H1 (cell line): ENCODE measurements around the gene CAMKK2. TPM values are rescaled to one million over a fixed set of nuclear protein-coding genes. Genes with fewer than 3 reads are reported as not detected.

Experiments used
- CTCF ChIA-PET: fragments of 300-600 bp; sonication (Branson Sonifier 250); formaldehyde crosslinking; loops from one replicate; lab custom pipeline; 2021; ENCODE audit not compliant: partially characterized antibody; lab: Charles Lee
- POLR2A ChIA-PET: fragments of 300-600 bp; sonication (Branson Sonifier 250); formaldehyde crosslinking; loops from one replicate; lab custom pipeline; 2021; ENCODE audit warnings: inconsistent platforms; ENCODE audit not compliant: partially characterized antibody; lab: Charles Lee
- DNase-seq, 2 experiments: peaks; one replicate each; pipeline versions ENCODE4 v3.0.0 to v3.0.0-alpha.2; 2010 to 2022; ENCODE audit warnings: low spot score in 2 of 2, low read depth in 1 of 2, mixed read lengths in 1 of 2
- FAIRE-seq: peaks from 2 replicates; lab custom pipeline; 2011; peaks lifted over from hg19 to GRCh38; lab: Jason Lieb, UNC
- H2AFZ ChIP-seq: 2 replicates; pipeline ENCODE4 v1.8.1; 2012; ENCODE audit warnings: low read length, inconsistent platforms
- H2AK5ac ChIP-seq: 2 replicates; pipeline ENCODE4 v1.6.1; 2013; ENCODE audit warnings: low read depth, low read length
- H2BK120ac ChIP-seq: replicated peaks from 2 replicates; pipeline ENCODE3; 2013; ENCODE audit warnings: low read depth, low read length, inconsistent platforms
- H2BK12ac ChIP-seq: 2 replicates; pipeline ENCODE4 v1.6.1; 2013; ENCODE audit warnings: low read depth, low read length
- H2BK15ac ChIP-seq: 2 replicates; pipeline ENCODE4 v1.6.1; 2013; ENCODE audit warnings: low read length
- H2BK20ac ChIP-seq: 2 replicates; pipeline ENCODE4 v1.6.1; 2013; ENCODE audit warnings: low read length
- H2BK5ac ChIP-seq: 2 replicates; pipeline ENCODE4 v1.6.1; 2013; ENCODE audit warnings: low read depth, low read length
- H3K14ac ChIP-seq: 2 replicates; pipeline ENCODE4 v1.6.1; 2013; ENCODE audit warnings: inconsistent platforms; ENCODE audit not compliant: insufficient read length
- H3K18ac ChIP-seq: 2 replicates; pipeline ENCODE4 v1.6.1; 2013; ENCODE audit warnings: low read length; ENCODE audit errors: extremely low read depth
- H3K23ac ChIP-seq: 2 replicates; pipeline ENCODE4 v1.6.1; 2013; ENCODE audit warnings: inconsistent platforms; ENCODE audit not compliant: insufficient read length
- H3K23me2 ChIP-seq: 2 replicates; pipeline ENCODE4 v1.6.1; 2013; ENCODE audit warnings: low read depth, low read length
- H3K27ac ChIP-seq: 2 replicates; pipeline ENCODE4 v1.6.1; 2011; ENCODE audit warnings: low read depth, low read length, inconsistent platforms
- H3K27me3 ChIP-seq, 4 experiments: replicated peaks in 1 of 4; 1 replicate in 1 of 4; 2 replicates in 3 of 4; pipeline versions ENCODE4 v1.6.1 to v1.8.1; 2011 to 2013; ENCODE audit warnings: low read length in 3 of 4, mild to moderate bottlenecking in 3 of 4, inconsistent platforms in 2 of 4, mixed read lengths in 2 of 4, moderate library complexity in 1 of 4; ENCODE audit not compliant: control insufficient read depth in 3 of 4, insufficient read depth in 3 of 4; ENCODE audit errors: extremely low read depth in 1 of 4
- H3K36me3 ChIP-seq, 4 experiments: 2 replicates each; pipeline versions ENCODE4 v1.6.1 to v1.8.1; 2011 to 2013; ENCODE audit warnings: mild to moderate bottlenecking in 4 of 4, low read length in 3 of 4, moderate library complexity in 2 of 4, control low read depth in 1 of 4, inconsistent platforms in 1 of 4; ENCODE audit not compliant: insufficient read depth in 4 of 4, control insufficient read depth in 2 of 4
- H3K4ac ChIP-seq: replicated peaks from 2 replicates; pipeline ENCODE3; 2013; ENCODE audit warnings: low read length, low read depth, mixed read lengths, inconsistent platforms; ENCODE audit not compliant: insufficient read length
- H3K4me1 ChIP-seq, 4 experiments: replicated peaks in 1 of 4; 1 replicate in 1 of 4; 2 replicates in 3 of 4; pipeline versions ENCODE4 v1.6.1 to v1.8.1; 2011 to 2013; ENCODE audit warnings: low read length in 3 of 4, inconsistent platforms in 2 of 4, mixed read lengths in 1 of 4; ENCODE audit not compliant: insufficient read depth in 4 of 4, control insufficient read depth in 3 of 4
- H3K4me2 ChIP-seq, 2 experiments: 2 replicates each; pipeline versions ENCODE4 v1.6.1 to v1.8.1; 2011 to 2013; ENCODE audit warnings: low read depth in 2 of 2, low read length in 2 of 2, control low read depth in 1 of 2, inconsistent platforms in 1 of 2, mild to moderate bottlenecking in 1 of 2; ENCODE audit not compliant: insufficient read depth in 1 of 2
- H3K4me3 ChIP-seq, 4 experiments: fragments of 200-600, 300-600 bp in 1 of 4; sonication (generic), shearing (Covaris generic), sonication (Bioruptor Twin) in 1 of 4; 2 replicates each; pipeline versions ENCODE4 v1.5.1 to v1.8.1; 2011 to 2016; ENCODE audit warnings: low read length in 4 of 4, low read depth in 3 of 4, control low read depth in 2 of 4, inconsistent platforms in 2 of 4, mild to moderate bottlenecking in 2 of 4, mixed read lengths in 1 of 4, moderate library complexity in 1 of 4; ENCODE audit not compliant: insufficient read depth in 2 of 4; ENCODE audit errors: extremely low read depth in 1 of 4
- H3K56ac ChIP-seq: replicated peaks from 2 replicates; pipeline ENCODE3; 2013; ENCODE audit warnings: low read depth, mild to moderate bottlenecking, mixed read lengths, low read length, inconsistent platforms; ENCODE audit not compliant: insufficient read length
- H3K79me1 ChIP-seq: 2 replicates; pipeline ENCODE4 v1.6.1; 2013; ENCODE audit warnings: low read depth, low read length, control low read depth
- H3K79me2 ChIP-seq, 2 experiments: 2 replicates each; pipeline versions ENCODE4 v1.6.1 to v1.8.1; 2012 to 2013; ENCODE audit warnings: low read length in 2 of 2, mild to moderate bottlenecking in 2 of 2, inconsistent platforms in 1 of 2; ENCODE audit not compliant: insufficient read depth in 2 of 2, control insufficient read depth in 1 of 2
- H3K9ac ChIP-seq, 4 experiments: replicated peaks in 1 of 4; 1 replicate in 1 of 4; 2 replicates in 3 of 4; pipeline versions ENCODE4 v1.6.1 to v1.8.1; 2011 to 2013; ENCODE audit warnings: low read depth in 3 of 4, low read length in 3 of 4, control low read depth in 2 of 4, mild to moderate bottlenecking in 2 of 4, moderate library complexity in 2 of 4, inconsistent platforms in 1 of 4; ENCODE audit errors: extremely low read depth in 1 of 4
- H3K9me3 ChIP-seq, 2 experiments: 2 replicates each; pipeline versions ENCODE4 v1.6.1 to v1.8.1; 2012 to 2013; ENCODE audit warnings: mild to moderate bottlenecking in 2 of 2, moderate library complexity in 2 of 2, control low read depth in 1 of 2, inconsistent platforms in 1 of 2, low read depth in 1 of 2, low read length in 1 of 2, mixed read lengths in 1 of 2; ENCODE audit not compliant: insufficient read depth in 2 of 2
- H4K20me1 ChIP-seq, 2 experiments: replicated peaks in 1 of 2; 2 replicates each; pipeline versions ENCODE3 to v1.8.1; 2011 to 2013; ENCODE audit warnings: inconsistent platforms in 2 of 2, low read length in 2 of 2, mild to moderate bottlenecking in 1 of 2; ENCODE audit not compliant: insufficient read depth in 2 of 2, control insufficient read depth in 1 of 2
- H4K5ac ChIP-seq: 2 replicates; pipeline ENCODE4 v1.6.1; 2013; ENCODE audit warnings: low read length, low read depth, mixed read lengths, inconsistent platforms; ENCODE audit not compliant: insufficient read length
- H4K8ac ChIP-seq: 2 replicates; pipeline ENCODE4 v1.8.0; 2013; ENCODE audit warnings: mild to moderate bottlenecking, moderate library complexity, low read length, inconsistent platforms; ENCODE audit not compliant: insufficient read depth; ENCODE audit errors: extremely low read depth
- H4K91ac ChIP-seq: replicated peaks from 2 replicates; pipeline ENCODE3; 2013; ENCODE audit warnings: low read length, mixed read lengths, inconsistent platforms; ENCODE audit not compliant: insufficient read length
- ASH2L ChIP-seq: fragments of 200-600, 300-600 bp; sonication (generic); IDR thresholded peaks from one replicate; pipeline ENCODE4 v1.7.1; 2017; ENCODE audit warnings: low read length
- RFX5 ChIP-seq: IDR thresholded peaks from 2 replicates; pipeline ENCODE4 v1.6.1; 2011; ENCODE audit warnings: low read depth, low read length, improper control_type of control experiment, borderline replicate concordance
- SP2 ChIP-seq: IDR thresholded peaks from 2 replicates; pipeline ENCODE4 v1.6.1; 2012; ENCODE audit warnings: mild to moderate bottlenecking, low read length, inconsistent platforms
- WGBS, 2 experiments: shearing (Covaris generic) in 1 of 2; methylation state at CpG; one replicate each; pipeline versions ENCODE4 v1.1.6 to v1.1.7; 2013 to 2015; ENCODE audit warnings: low lambda C conversion rate in 2 of 2, mixed read lengths in 2 of 2, inconsistent platforms in 1 of 2, low coverage in 1 of 2, missing lambda C conversion rate in 1 of 2; ENCODE audit not compliant: insufficient replicate concordance in 2 of 2, insufficient coverage in 1 of 2, insufficient read length in 1 of 2; ENCODE audit errors: extremely low coverage in 1 of 2, missing lambda C conversion rate in 1 of 2; 5-methylcytosine and 5-hydroxymethylcytosine counted together
- polyA plus RNA-seq, 7 experiments: library from polyadenylated mRNA; depleted of rRNA in 3 of 7; stranded (reverse) in 5 of 7; unstranded in 2 of 7; fragments of >200 nt in 5 of 7; fragments of 200-250 nt in 2 of 7; gene quantifications; 1 replicate in 5 of 7; 2 replicates in 1 of 7; 4 replicates in 1 of 7; pipeline versions ENCODE4 v1.2.1 to v1.2.3, GENCODE V29; 2011 to 2013; ENCODE audit warnings: missing spikeins in 2 of 7, mixed read lengths in 2 of 7
- total RNA-seq: library from RNA; stranded (reverse); fragmentation: NEBNext Ultra II Directional; extraction: Animal tissue kit (Norgen Biotek cat#: 25700); gene quantifications from 2 replicates; pipeline ENCODE4 v1.2.1, GENCODE V29; 2021

CAMKK2 gene
- total and polyA plus RNA-seq, 2 of the 8 experiments (the other 6 are each of a cell fraction or from before 2014, with no cell fraction given): 29.6 to 30.6 TPM

- WGBS, 2 experiments: 86% methylated on average over 5 of the region's 5 CpGs; no CpG with 5 or more reads in 1 of the 2 experiments
- H3K14ac ChIP-seq: no peak overlapping the region
- no peak overlapping the region for H3K4me3 ChIP-seq
- H2BK5ac ChIP-seq: no peak overlapping the region
- H3K4me2 ChIP-seq: no peak overlapping the region
- no peak overlapping the region for H4K8ac ChIP-seq
- no peak overlapping the region for H3K9ac ChIP-seq
- peaks cover 0 to 10% (median 5%) of the 10 kb centered on the region in 4 experiments; a peak in 6 of 7 replicates for H3K4me1 ChIP-seq
- H3K18ac ChIP-seq: no peak overlapping the region
- no peak for DNase-seq
- TF ChIP-seq RFX5: no peak
- no peak for TF ChIP-seq ASH2L
- TF ChIP-seq SP2: no peak
- H4K91ac ChIP-seq: no peak overlapping the region
- H2BK12ac ChIP-seq: no peak overlapping the region
- H3K9me3 ChIP-seq: no peaks in the 10 kb centered on the region
- H3K4ac ChIP-seq: no peak overlapping the region
- H2BK120ac ChIP-seq: no peak overlapping the region
- peaks cover 0 to 20% of the 10 kb centered on the region in 2 experiments; a peak in 2 of 4 replicates for H3K79me2 ChIP-seq
- no peak overlapping the region for H2BK15ac ChIP-seq
- H3K23me2 ChIP-seq: peaks cover under 1% of the 10 kb centered on the region; the same call in 1 of the 2 replicates
- POLR2A ChIA-PET: interaction anchor here (1.1 kb wide), 1 partner anchor 12 kb away, joined by 4 read pairs; no protein-coding TSS in a partner anchor
- H4K5ac ChIP-seq: no peak overlapping the region
- peaks cover 2 to 3% of the 10 kb centered on the region in 2 experiments for H4K20me1 ChIP-seq
- CTCF ChIA-PET: interaction anchor here (1.3 kb wide), 1 partner anchor 51 kb away, joined by 5 read pairs; no protein-coding TSS in a partner anchor
- H3K56ac ChIP-seq: no peak overlapping the region
- H2BK20ac ChIP-seq: no peak overlapping the region
- H3K23ac ChIP-seq: no peak overlapping the region
- H3K79me1 ChIP-seq: peaks cover 9% of the 10 kb centered on the region
- no peaks in the 10 kb centered on the region; a peak in 2 of 8 replicates for H3K36me3 ChIP-seq
- no peak for FAIRE-seq
- no peak overlapping the region for H2AFZ ChIP-seq
- H3K27ac ChIP-seq: no peak overlapping the region
- no peak overlapping the region for H2AK5ac ChIP-seq
- H3K27me3 ChIP-seq: no peaks in the 10 kb centered on the region
Measured at GRCh38 chr12:121290410-121290809, 6.1 kb downstream of the CAMKK2 start.
